HFFc6 (cell line): ENCODE measurements around the gene CDC20. TPM values are rescaled to one million over a fixed set of nuclear protein-coding genes. Genes with fewer than 3 reads are reported as not detected.
A peak's percentile ranks its signal among the peaks of the same experiment; 100 is the strongest.

Experiments used
- DNase-seq: peaks from one replicate; pipeline ENCODE4 v3.0.0-alpha.2; 2018
- H3K27ac Mint-ChIP-seq: 2 replicates; pipeline ENCODE4 v1.8.0; 2020; ENCODE audit warnings: mild to moderate bottlenecking, mixed read lengths
- H3K27me3 Mint-ChIP-seq: 2 replicates; pipeline ENCODE4 v1.8.0; 2021; ENCODE audit warnings: mild to moderate bottlenecking, moderate library complexity, mixed read lengths; ENCODE audit not compliant: insufficient read depth
- H3K36me3 Mint-ChIP-seq: 2 replicates; pipeline ENCODE4 v1.8.0; 2021; ENCODE audit warnings: low read depth, mixed read lengths
- H3K4me1 Mint-ChIP-seq: 2 replicates; pipeline ENCODE4 v1.8.0; 2020; ENCODE audit warnings: low read depth, mixed read lengths
- H3K4me3 Mint-ChIP-seq: 2 replicates; pipeline ENCODE4 v1.8.0; 2020; ENCODE audit warnings: mild to moderate bottlenecking, moderate library complexity, mixed read lengths
- H3K9me3 Mint-ChIP-seq: 2 replicates; pipeline ENCODE4 v1.8.0; 2020; ENCODE audit warnings: mild to moderate bottlenecking, mixed read lengths
- CTCF ChIP-seq: fragments of 200-600 bp; sonication (generic); IDR thresholded peaks from 2 replicates; pipeline ENCODE4 v1.5.0; 2021; ENCODE audit warnings: antibody characterized with exemption, mild to moderate bottlenecking
- total RNA-seq, 6 experiments: library from RNA; stranded (reverse); fragmentation: NEBNext Ultra II Directional; extraction: Animal tissue kit (Norgen Biotek cat#: 25700); gene quantifications; 2 replicates in 1 of 6; 3 replicates in 5 of 6; pipeline ENCODE4 v1.2.3, GENCODE V29; 2021

Gene CDC20
- total RNA-seq, 6 experiments from 2014 or later: 87.0 to 221 (median 183) TPM

DNA sequence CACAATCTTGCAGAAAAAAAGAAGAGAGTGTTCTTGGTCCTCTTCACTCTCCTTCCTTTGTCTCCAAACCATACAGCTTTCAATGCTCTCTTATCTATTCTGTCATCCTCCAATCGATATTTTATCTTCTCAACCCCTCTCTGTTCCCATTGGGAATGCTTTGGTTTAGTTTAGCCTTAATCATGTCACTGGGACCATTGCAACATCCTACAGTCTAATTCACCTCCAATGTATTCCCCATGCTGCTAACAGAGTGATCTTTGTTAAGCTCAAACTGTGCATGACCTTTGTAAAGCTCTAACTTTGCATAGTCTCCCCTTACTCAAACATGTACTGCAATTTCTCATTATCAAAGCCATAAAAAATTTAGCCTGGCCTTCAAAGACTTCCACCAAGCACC, 18.2 kb upstream of the CDC20 start:
- no peak overlapping the region for H3K27ac Mint-ChIP-seq
- TF ChIP-seq CTCF: no peak
- H3K9me3 Mint-ChIP-seq: no peaks in the 10 kb centered on the region
- H3K4me1 Mint-ChIP-seq: peaks cover 6% of the 10 kb centered on the region; the same call in 1 of the 2 replicates
- DNase-seq: no peak
- peaks cover 16% of the 10 kb centered on the region for H3K27me3 Mint-ChIP-seq
- H3K4me3 Mint-ChIP-seq: no peak overlapping the region
- H3K36me3 Mint-ChIP-seq: no peaks in the 10 kb centered on the region

DNA sequence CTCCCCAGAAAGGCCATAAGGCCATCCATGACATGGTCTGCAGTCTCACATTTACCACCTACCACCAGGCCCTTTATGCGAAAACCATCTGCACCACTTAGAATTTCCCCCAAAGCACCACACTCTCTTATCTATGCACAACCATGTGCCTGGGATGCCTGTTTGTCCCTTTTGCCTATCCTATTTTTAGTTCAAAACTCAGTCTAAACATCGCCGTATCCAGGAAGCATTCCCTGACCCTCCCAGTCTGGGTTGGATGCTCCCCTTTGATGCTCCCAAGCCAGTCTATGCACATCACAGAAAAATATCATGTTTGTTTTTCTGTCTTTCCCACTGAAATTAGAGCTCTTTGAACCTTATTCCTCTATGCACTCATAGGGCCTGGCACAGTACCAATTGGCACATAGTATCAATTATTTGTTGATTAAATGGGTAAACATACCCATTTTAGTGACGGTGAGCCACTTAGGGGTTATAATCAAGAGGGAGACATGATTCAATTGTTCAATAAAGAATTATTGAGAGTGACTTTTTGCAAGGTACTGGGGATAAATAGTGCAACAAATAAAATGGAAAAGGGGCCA, 14.4 kb upstream of the CDC20 start:
- TF ChIP-seq CTCF: no peak
- Mint-ChIP-seq H3K9me3 (no peaks in the 10 kb centered on the region), H3K27me3 (peaks cover 20% of the 10 kb centered on the region), H3K27ac (no peak overlapping the region), H3K4me1 (peaks cover 14% of the 10 kb centered on the region), H3K36me3 (no peaks in the 10 kb centered on the region), H3K4me3 (no peak overlapping the region)
- DNase-seq: no peak

DNA sequence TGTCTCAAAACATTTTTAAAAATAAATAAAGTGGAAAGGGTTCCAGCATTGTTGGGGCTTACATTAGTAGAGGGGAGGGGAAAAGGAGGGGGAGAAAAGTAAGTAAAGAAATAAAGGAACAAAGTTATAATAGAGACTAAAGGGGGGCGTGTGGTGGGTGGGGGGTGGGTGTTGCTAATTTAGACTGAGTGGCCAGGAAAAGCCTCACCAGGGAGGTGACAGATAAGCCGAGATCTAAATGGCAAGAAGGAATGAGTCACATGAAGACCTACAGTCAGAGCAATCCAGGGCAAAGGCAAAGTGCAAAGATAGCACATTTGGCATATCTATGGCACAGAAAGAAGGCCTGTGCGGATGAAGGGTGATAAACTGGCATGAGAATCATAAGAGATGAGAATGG, 13.7 kb upstream of the CDC20 start:
- H3K9me3 Mint-ChIP-seq: no peaks in the 10 kb centered on the region
- no peak overlapping the region for H3K4me3 Mint-ChIP-seq
- H3K27me3 Mint-ChIP-seq: peaks cover 18% of the 10 kb centered on the region
- DNase-seq: no peak
- no peaks in the 10 kb centered on the region for H3K36me3 Mint-ChIP-seq
- peaks cover 21% of the 10 kb centered on the region for H3K4me1 Mint-ChIP-seq
- TF ChIP-seq CTCF: no peak
- no peak overlapping the region for H3K27ac Mint-ChIP-seq

- Mint-ChIP-seq H3K27ac (no peak overlapping the region), H3K4me1 (peaks cover 25% of the 10 kb centered on the region), H3K27me3 (peaks cover 18% of the 10 kb centered on the region), H3K36me3 (no peaks in the 10 kb centered on the region), H3K4me3 (no peak overlapping the region), H3K9me3 (no peaks in the 10 kb centered on the region)
- TF ChIP-seq CTCF: no peak
- no peak for DNase-seq
Measured at GRCh38 chr1:43346636-43347035, 12.1 kb upstream of the CDC20 start.

DNA sequence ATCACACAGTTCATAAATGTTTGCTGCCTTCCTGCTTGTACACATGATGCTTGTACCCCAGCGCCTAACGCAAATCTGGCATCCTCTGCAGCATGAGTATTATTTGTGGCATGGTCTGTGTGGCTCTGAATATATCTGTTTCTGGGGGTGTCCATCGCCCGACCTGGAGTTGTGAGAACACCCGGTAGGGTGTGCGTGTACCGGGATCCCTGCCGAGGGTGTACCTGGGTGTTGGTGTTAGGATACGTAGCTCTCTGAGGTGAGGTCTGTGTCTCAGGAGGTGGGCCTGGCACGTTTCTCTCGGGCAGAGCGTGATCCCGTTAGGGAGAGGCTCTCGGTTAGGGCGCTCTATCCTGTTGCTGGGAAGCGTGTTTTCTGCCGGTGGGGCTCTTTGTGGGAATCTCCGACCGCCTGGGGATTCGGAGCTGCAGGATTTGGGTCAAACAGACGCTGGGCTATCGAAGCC, 10.4 kb upstream of the CDC20 start:
- H3K36me3 Mint-ChIP-seq: no peaks in the 10 kb centered on the region
- DNase-seq: no peak
- no peak overlapping the region for H3K27ac Mint-ChIP-seq
- H3K4me1 Mint-ChIP-seq: peaks cover 25% of the 10 kb centered on the region
- H3K4me3 Mint-ChIP-seq: peak overlapping the region; percentile 22
- peaks cover 24% of the 10 kb centered on the region for H3K27me3 Mint-ChIP-seq
- H3K9me3 Mint-ChIP-seq: no peaks in the 10 kb centered on the region
- no peak for TF ChIP-seq CTCF
